Measurements from ENCODE around the gene EREG.

EREG gene

GRCh38 chr4:74344031-74344430 lies 20.9 kb upstream of the EREG start:
- no peak for DNase-seq (ENCODE audit: low read depth in 2 of 2)

- no peak for DNase-seq (ENCODE audit: low read depth in 2 of 2)
Measured at GRCh38 chr4:74353858-74354257, 11.1 kb upstream of the EREG start.

- DNase-seq (ENCODE audit: low read depth in 2 of 2): no peak
Measured at GRCh38 chr4:74357965-74358364, 7.0 kb upstream of the EREG start.

GRCh38 chr4:74361671-74362070 lies 3.3 kb upstream of the EREG start:
- no peak for DNase-seq (ENCODE audit: low read depth in 2 of 2)

GRCh38 chr4:74362347-74362746 lies 2.6 kb upstream of the EREG start:
- no peak for DNase-seq (ENCODE audit: low read depth in 2 of 2)

GRCh38 chr4:74364256-74364651 lies 691 bp upstream of the EREG start:
- no peak for DNase-seq (ENCODE audit: low read depth in 2 of 2)

- DNase-seq (ENCODE audit: low read depth in 2 of 2): no peak
Measured at GRCh38 chr4:74365761-74366160, 816 bp downstream of the EREG start.

- DNase-seq (ENCODE audit: low read depth in 2 of 2): no peak
Measured at GRCh38 chr4:74366367-74366911, 1.5 kb downstream of the EREG start.

- no peak for DNase-seq (ENCODE audit: low read depth in 2 of 2)
Measured at GRCh38 chr4:74367656-74368290, 2.8 kb downstream of the EREG start.

GRCh38 chr4:74368596-74368995 lies 3.7 kb downstream of the EREG start:
- no peak for DNase-seq (ENCODE audit: low read depth in 2 of 2)

GRCh38 chr4:74369855-74370254 lies 4.9 kb downstream of the EREG start:
- DNase-seq (ENCODE audit: low read depth in 2 of 2): no peak

- no peak for DNase-seq (ENCODE audit: low read depth in 2 of 2)
Measured at GRCh38 chr4:74370912-74371311, 6.0 kb downstream of the EREG start.

- DNase-seq (ENCODE audit: low read depth in 2 of 2): no peak
Measured at GRCh38 chr4:74374128-74374527, 9.2 kb downstream of the EREG start.

GRCh38 chr4:74374561-74375327 lies 9.8 kb downstream of the EREG start:
- DNase-seq (ENCODE audit: low read depth in 2 of 2): no peak

GRCh38 chr4:74375824-74376426 lies 11.0 kb downstream of the EREG start:
- no peak for DNase-seq (ENCODE audit: low read depth in 2 of 2)

GRCh38 chr4:74376888-74377483 lies 12.0 kb downstream of the EREG start:
- no peak for DNase-seq (ENCODE audit: low read depth in 2 of 2)

- no peak for DNase-seq (ENCODE audit: low read depth in 2 of 2)
Measured at GRCh38 chr4:74377714-74378113, 12.8 kb downstream of the EREG start.

GRCh38 chr4:74378573-74378972 lies 13.6 kb downstream of the EREG start:
- DNase-seq (ENCODE audit: low read depth in 2 of 2): no peak

GRCh38 chr4:74379912-74380311 lies 15.0 kb downstream of the EREG start:
- DNase-seq (ENCODE audit: low read depth in 2 of 2): no peak

- DNase-seq (ENCODE audit: low read depth in 2 of 2): no peak
Measured at GRCh38 chr4:74385386-74385785, 20.4 kb downstream of the EREG start.

- no peak for DNase-seq (ENCODE audit: low read depth in 2 of 2)
Measured at GRCh38 chr4:74386159-74386558, 21.2 kb downstream of the EREG start.

- no peak for DNase-seq (ENCODE audit: low read depth in 2 of 2)
Measured at GRCh38 chr4:74387790-74388189, 22.8 kb downstream of the EREG start.
